ENCODE results near the gene TAX1BP3. TPM values are rescaled to one million over a fixed set of nuclear protein-coding genes. Genes with fewer than 3 reads are reported as not detected.
"Not testable (repeated sequence)": the region's sequence is repeated elsewhere in the genome, so short reads cannot be mapped to it uniquely, and the experiment has no call there.

The TAX1BP3 gene
- total and polyA plus RNA-seq, 9 of the 15 experiments (the other 6 are each of a cell fraction or from before 2014, with no cell fraction given) = 0.99 to 14.5 (median 6.2) TPM

GRCh38 chr17:3702041-3702539 lies 33.7 kb upstream of the TAX1BP3 start:
- intact Hi-C loops (cut with micrococcal nuclease); FAIRE-seq: not testable (repeated sequence)
- 53% methylated on average over 7 of the region's 7 CpGs for WGBS (ENCODE audit: insufficient coverage, low coverage, missing lambda C conversion rate)

GRCh38 chr17:3699951-3700350 lies 31.6 kb upstream of the TAX1BP3 start:
- ChIA-PET CTCF (ENCODE audit: low intra/inter-chr PET ratio) (no interaction called here), POLR2A (no interaction called here)
- no peaks in the 10 kb centered on the region for H3K27me3 ChIP-seq (ENCODE audit: control insufficient read depth in 2 of 2, insufficient read depth in 2 of 2, low read length in 2 of 2)
- H3K4me2 ChIP-seq (ENCODE audit: insufficient read depth, low read length) = no peak overlapping the region
- no peak for DNase-seq (ENCODE audit: extremely low read depth in 1 of 4, low spot score in 3 of 4)
- H3K27ac ChIP-seq (ENCODE audit: extremely low read depth, low read depth, low read length) = no peak overlapping the region
- H3K9ac ChIP-seq (ENCODE audit: insufficient read depth in 1 of 2, low read depth in 2 of 2, low read length in 2 of 2) = no peak overlapping the region
- H2AFZ ChIP-seq (ENCODE audit: low read depth, low read length) = no peak overlapping the region
- no peak overlapping the region for H3K4me3 ChIP-seq
- in situ Hi-C loops (cut with MboI) (no loop called here), intact Hi-C loops (cut with micrococcal nuclease) (loop anchor here (10.0 kb wide), 1 partner anchor 95 kb away; the partner anchor contains the start of gene TRPV1)
- peaks cover 0 to 13% of the 10 kb centered on the region in 2 experiments; a peak in 3 of 5 replicates for H3K4me1 ChIP-seq (replicated peaks in 1 of 2; ENCODE audit: control insufficient read depth in 2 of 2, insufficient read depth in 2 of 2, low read length in 2 of 2)
- no peaks in the 10 kb centered on the region; the same call in 1 of the 2 replicates for H3K9me3 ChIP-seq (replicated peaks; ENCODE audit: control insufficient read depth, insufficient read depth, low read depth, low read length)
- TF ChIP-seq BCLAF1 (IDR thresholded peaks at IDR 0.05; ENCODE audit: borderline replicate concordance in 1 of 2, control insufficient read depth in 1 of 2, low read depth in 2 of 2, low read length in 1 of 2) (no peak), ZBTB5 (IDR thresholded peaks at IDR 0.05) (no peak), ZNF398 (CRISPR knock-in tag; IDR thresholded peaks at IDR 0.05) (no peak)
- no peak for ATAC-seq
- no TSS peak for BruUV-seq (replicated peaks)
- no peaks in the 10 kb centered on the region for H3K79me2 ChIP-seq (ENCODE audit: control insufficient read depth, insufficient read depth, low read length)
- no peaks in the 10 kb centered on the region for H4K20me1 ChIP-seq (replicated peaks; ENCODE audit: control insufficient read depth, insufficient read depth, low read length)
- WGBS (ENCODE audit: insufficient coverage, low coverage, missing lambda C conversion rate) = no CpG with 5 or more reads among the region's 4 CpGs
- no peak for FAIRE-seq
- H3K36me3 ChIP-seq (ENCODE audit: control insufficient read depth, insufficient read depth, low read length) = no peaks in the 10 kb centered on the region
- no peaks in the 10 kb centered on the region for H3K9me1 ChIP-seq (ENCODE audit: control insufficient read depth, insufficient read depth, low read length)

More at GRCh38 chr17:3702041-3702539, 33.7 kb upstream of the TAX1BP3 start:
- in situ Hi-C loops (cut with MboI); H3K4me3 ChIP-seq; H3K9me3 ChIP-seq (replicated peaks; ENCODE audit: control insufficient read depth, insufficient read depth, low read depth, low read length); DNase-seq (ENCODE audit: extremely low read depth in 1 of 4, low spot score in 3 of 4); BruUV-seq (replicated peaks); H3K9ac ChIP-seq (ENCODE audit: insufficient read depth in 1 of 2, low read depth in 2 of 2, low read length in 2 of 2); H3K4me2 ChIP-seq (ENCODE audit: insufficient read depth, low read length); H3K27me3 ChIP-seq (ENCODE audit: control insufficient read depth in 2 of 2, insufficient read depth in 2 of 2, low read length in 2 of 2); H3K36me3 ChIP-seq (ENCODE audit: control insufficient read depth, insufficient read depth, low read length); H3K4me1 ChIP-seq (replicated peaks in 1 of 2; ENCODE audit: control insufficient read depth in 2 of 2, insufficient read depth in 2 of 2, low read length in 2 of 2); H4K20me1 ChIP-seq (replicated peaks; ENCODE audit: control insufficient read depth, insufficient read depth, low read length); H2AFZ ChIP-seq (ENCODE audit: low read depth, low read length); CTCF ChIA-PET (ENCODE audit: low intra/inter-chr PET ratio); ATAC-seq; H3K9me1 ChIP-seq (ENCODE audit: control insufficient read depth, insufficient read depth, low read length); H3K79me2 ChIP-seq (ENCODE audit: control insufficient read depth, insufficient read depth, low read length); H3K27ac ChIP-seq (ENCODE audit: extremely low read depth, low read depth, low read length): not testable (repeated sequence)
- TF ChIP-seq MAFG (tag; conservative IDR thresholded peaks at IDR 0.05) (peak; percentile 23; the same call in 1 of the 2 replicates), C11orf30 (IDR thresholded peaks at IDR 0.05; ENCODE audit: low read depth) (peak; percentile 50; the same call in 1 of the 2 replicates), NFYB (IDR thresholded peaks at IDR 0.05; ENCODE audit: extremely low read depth, insufficient read length) (peak; percentile 75), ASH1L (IDR thresholded peaks at IDR 0.05; ENCODE audit: borderline replicate concordance, low read depth, partially characterized antibody) (peak; percentile 71), ZNF316 (IDR thresholded peaks at IDR 0.05) (peak; percentile 70; the same call in 1 of the 2 replicates)
- POLR2A ChIA-PET = interaction anchor here (0.6 kb wide), 1 partner anchor 321 kb away, joined by 3 read pairs; no protein-coding TSS in a partner anchor

Measured in K562 (cell line).